Measurements from ENCODE around the gene MRPL10.
A peak's percentile ranks its signal among the peaks of the same experiment; 100 is the strongest.

DNA sequence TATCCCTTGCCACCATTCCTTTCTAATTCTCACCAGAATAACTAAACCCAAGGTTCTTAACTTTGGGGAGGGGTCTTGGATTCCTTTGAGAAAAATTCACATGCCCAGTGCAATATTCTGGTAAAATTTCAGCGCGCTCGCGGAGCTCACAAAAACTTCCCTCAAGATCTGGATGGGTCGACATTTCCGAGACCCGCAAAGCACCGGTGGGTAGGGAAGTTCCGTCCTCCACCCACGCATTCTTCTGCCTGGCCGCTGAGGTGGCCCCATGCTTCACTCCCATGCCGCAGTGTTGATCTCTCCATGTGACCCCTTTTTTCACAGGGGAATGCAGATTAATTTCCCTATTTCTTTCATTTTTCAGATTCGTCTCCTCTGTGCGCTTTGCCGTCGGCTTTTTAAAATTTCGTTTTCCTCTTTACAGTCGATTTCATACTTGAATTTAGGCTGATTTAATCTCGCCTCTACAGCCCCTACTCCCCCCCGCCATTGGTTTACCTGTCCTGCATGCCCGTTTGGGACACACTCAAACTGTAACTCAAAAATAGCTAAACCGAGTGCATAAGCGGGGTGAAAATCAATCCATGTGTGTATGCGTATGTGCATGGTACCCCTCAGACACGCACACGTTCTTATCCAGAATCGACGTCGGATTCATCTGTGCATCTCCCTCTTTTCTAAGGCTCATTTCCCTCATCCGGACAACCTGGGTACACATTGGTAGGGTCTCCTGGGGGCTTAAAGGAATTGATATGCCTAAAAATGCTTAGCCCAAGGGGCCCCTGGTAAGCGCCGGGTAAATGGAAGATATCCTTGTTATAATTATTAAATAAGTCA is 21.0 kb upstream of the MRPL10 start:
- no peak for TF ChIP-seq POLR2A (IDR thresholded peaks at IDR 0.05)
- TF ChIP-seq, protein P1, sequence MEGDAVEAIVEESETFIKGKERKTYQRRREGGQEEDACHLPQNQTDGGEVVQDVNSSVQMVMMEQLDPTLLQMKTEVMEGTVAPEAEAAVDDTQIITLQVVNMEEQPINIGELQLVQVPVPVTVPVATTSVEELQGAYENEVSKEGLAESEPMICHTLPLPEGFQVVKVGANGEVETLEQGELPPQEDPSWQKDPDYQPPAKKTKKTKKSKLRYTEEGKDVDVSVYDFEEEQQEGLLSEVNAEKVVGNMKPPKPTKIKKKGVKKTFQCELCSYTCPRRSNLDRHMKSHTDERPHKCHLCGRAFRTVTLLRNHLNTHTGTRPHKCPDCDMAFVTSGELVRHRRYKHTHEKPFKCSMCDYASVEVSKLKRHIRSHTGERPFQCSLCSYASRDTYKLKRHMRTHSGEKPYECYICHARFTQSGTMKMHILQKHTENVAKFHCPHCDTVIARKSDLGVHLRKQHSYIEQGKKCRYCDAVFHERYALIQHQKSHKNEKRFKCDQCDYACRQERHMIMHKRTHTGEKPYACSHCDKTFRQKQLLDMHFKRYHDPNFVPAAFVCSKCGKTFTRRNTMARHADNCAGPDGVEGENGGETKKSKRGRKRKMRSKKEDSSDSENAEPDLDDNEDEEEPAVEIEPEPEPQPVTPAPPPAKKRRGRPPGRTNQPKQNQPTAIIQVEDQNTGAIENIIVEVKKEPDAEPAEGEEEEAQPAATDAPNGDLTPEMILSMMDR (IDR thresholded peaks at IDR 0.05), result no peak
- TF ChIP-seq POLR2AphosphoS5 (IDR thresholded peaks at IDR 0.05), result peak in 1 of 3 donors; percentile 19

Data from breast epithelium (tissue), 3 donors.